Stomach (tissue), 4 donors: ENCODE measurements around the gene FSTL4.

ENCODE experiments used
- CTCF ChIP-seq, 7 experiments: fragments of 450-650 bp in 4 of 7; fragments of 200-600 bp in 3 of 7; sonication (generic) in 3 of 7; IDR thresholded peaks; one replicate each; pipeline ENCODE4 v1.5.1; 2016 to 2019; ENCODE audit warnings: antibody characterized with exemption in 7 of 7, control low read depth in 2 of 7, mild to moderate bottlenecking in 1 of 7
- POLR2AphosphoS5 ChIP-seq, 3 donors: sonication (generic); formaldehyde crosslinking; IDR thresholded peaks; one replicate each; pipeline ENCODE4 v1.6.1; 2016; ENCODE audit warnings: antibody characterized with exemption in 3 of 3

GRCh38 chr5:133454442-133454841, 157.9 kb downstream of the FSTL4 start:
- TF ChIP-seq CTCF (IDR thresholded peaks at IDR 0.05) (no peak), POLR2AphosphoS5 (IDR thresholded peaks at IDR 0.05) (no peak)
